Measurements from ENCODE around the gene USP34. TPM values are rescaled to one million over a fixed set of nuclear protein-coding genes. Genes with fewer than 3 reads are reported as not detected.

Gene USP34
- total RNA-seq, 4 donors from 2014 or later, result 124 to 147 (median 135) TPM

- no peak for ATAC-seq (ENCODE audit: low FRiP score)
- no peak for DNase-seq (ENCODE audit: low spot score)
- no peak for TF ChIP-seq CTCF (IDR thresholded peaks at IDR 0.05)
Observed at GRCh38 chr2:61356958-61357350, 113.9 kb downstream of the USP34 start.

GRCh38 chr2:61356261-61356957 lies 114.5 kb downstream of the USP34 start:
- no peak for DNase-seq (ENCODE audit: low spot score)
- ATAC-seq (ENCODE audit: low FRiP score), result no peak
- TF ChIP-seq CTCF (IDR thresholded peaks at IDR 0.05), result no peak

- no peak for ATAC-seq (ENCODE audit: low FRiP score)
Observed at GRCh38 chr2:61354543-61355197, 116.2 kb downstream of the USP34 start.

GRCh38 chr2:61353909-61354308 lies 117.0 kb downstream of the USP34 start:
- ATAC-seq (ENCODE audit: low FRiP score), result no peak
- DNase-seq (ENCODE audit: low spot score), result no peak
- TF ChIP-seq CTCF (IDR thresholded peaks at IDR 0.05), result no peak

More at GRCh38 chr2:61354543-61355197, 116.2 kb downstream of the USP34 start:
- no peak for DNase-seq (ENCODE audit: low spot score)
- no peak for TF ChIP-seq CTCF (IDR thresholded peaks at IDR 0.05)

GRCh38 chr2:61350777-61351176 lies 120.1 kb downstream of the USP34 start:
- DNase-seq (ENCODE audit: low spot score) (no peak), ATAC-seq (ENCODE audit: low FRiP score) (no peak)
- no peak for TF ChIP-seq CTCF (IDR thresholded peaks at IDR 0.05)

- DNase-seq (ENCODE audit: low spot score), result no peak
- ATAC-seq (ENCODE audit: low FRiP score), result no peak
- no peak for TF ChIP-seq CTCF (IDR thresholded peaks at IDR 0.05)
Observed at GRCh38 chr2:61343141-61343540, 127.7 kb downstream of the USP34 start.

GRCh38 chr2:61340242-61340641 lies 130.6 kb downstream of the USP34 start:
- no peak for DNase-seq (ENCODE audit: low spot score)
- TF ChIP-seq CTCF (IDR thresholded peaks at IDR 0.05), result no peak
- ATAC-seq (ENCODE audit: low FRiP score), result no peak
